ENCODE results near the gene TCERG1.
A peak's percentile ranks its signal among the peaks of the same experiment; 100 is the strongest.
"Not testable (repeated sequence)": the region's sequence is repeated elsewhere in the genome, so short reads cannot be mapped to it uniquely, and the experiment has no call there.

The TCERG1 gene

DNA sequence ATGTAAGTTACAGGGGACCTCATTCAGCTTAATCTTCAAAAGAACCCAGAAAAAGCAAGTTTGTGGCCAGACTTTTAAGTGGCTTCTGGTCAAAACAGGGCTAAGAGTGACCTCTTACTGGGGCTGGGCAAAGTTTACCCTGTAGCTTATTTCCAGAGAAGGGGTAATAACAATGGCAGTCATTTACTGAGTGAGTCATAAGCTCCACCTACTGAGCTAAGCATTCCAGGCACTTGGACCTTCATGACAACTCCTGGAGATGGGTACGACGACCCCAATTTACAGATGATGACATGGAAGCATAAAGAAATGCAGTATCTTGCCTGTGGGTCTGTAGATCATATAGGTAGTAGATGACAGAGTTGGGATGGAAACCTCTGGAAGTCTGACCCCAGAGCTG lies 73.6 kb downstream of the TCERG1 start:
- no peak for DNase-seq (ENCODE audit: low read depth)

DNA sequence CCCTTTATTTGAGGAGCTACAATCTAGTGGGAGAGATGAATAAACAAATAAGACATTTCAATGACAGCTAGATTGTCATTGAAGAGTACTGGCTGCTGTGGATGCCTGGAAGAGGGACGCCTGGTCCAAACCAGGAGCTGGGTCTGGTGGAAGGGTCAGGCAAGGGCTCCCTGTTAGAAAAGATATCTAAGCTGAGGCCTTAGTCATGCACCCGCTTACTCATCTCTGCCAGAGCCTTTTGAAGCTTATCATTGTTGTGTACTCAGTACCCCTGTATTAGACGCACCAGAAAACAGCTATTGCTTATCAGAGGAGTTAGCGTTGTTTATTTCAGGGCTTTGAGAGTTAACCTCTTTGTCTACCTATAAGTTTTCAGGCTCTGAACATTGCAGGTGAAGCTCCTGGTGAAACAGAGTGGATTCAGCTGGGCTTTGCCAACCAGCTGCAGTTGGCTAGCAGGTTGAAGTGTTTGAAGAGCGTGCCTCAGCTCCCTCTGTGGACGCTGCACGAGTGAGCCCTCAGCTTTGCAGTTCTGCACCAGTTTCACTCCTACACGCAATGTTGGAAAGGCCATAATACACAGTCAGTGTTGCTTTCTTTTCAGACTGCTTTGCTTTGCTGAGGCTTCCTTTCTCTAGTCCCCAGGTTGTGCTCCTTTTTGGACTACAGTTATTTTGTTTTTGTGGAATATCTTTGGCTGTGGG lies 74.4 kb downstream of the TCERG1 start:
- DNase-seq (ENCODE audit: low read depth): no peak

DNA sequence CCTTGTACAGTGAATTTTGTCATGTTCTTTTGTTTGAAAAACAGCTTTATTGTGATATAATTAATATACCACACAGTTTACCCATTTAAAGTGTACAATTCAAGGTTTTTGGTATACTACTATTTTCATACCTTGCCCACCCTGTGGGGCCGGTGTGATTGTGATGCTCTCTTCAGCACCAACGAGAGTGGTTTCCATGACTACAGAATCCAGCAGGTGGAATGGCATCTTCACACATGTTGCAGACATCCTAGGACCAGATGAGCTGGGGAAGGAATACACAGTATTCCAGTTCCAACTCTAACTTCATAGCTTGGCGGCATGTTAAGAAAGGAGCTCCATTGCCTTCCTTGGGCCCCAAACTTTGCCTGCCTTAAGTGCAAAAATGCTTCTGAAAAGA lies 76.6 kb downstream of the TCERG1 start:
- no peak for DNase-seq (ENCODE audit: low read depth)

DNA sequence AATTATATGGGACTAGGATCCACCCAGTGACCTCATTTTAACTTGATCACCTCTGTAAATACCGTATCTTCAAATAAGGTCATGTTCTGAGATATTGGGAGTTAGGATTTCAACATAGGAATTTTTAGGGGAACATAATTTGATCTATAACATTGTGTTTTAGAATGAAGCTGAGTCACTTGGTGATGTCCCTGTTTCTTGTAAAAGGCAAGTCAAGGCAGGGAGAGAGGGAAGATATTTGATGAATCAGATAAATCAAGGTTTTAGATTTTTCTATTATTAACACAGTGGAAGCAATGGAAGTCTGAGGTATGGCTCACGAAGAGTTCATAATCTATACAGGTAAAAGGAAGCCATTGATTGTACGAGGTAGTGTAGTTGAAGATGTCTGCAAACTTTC lies 80.7 kb downstream of the TCERG1 start:
- DNase-seq (ENCODE audit: low read depth): no peak

DNA sequence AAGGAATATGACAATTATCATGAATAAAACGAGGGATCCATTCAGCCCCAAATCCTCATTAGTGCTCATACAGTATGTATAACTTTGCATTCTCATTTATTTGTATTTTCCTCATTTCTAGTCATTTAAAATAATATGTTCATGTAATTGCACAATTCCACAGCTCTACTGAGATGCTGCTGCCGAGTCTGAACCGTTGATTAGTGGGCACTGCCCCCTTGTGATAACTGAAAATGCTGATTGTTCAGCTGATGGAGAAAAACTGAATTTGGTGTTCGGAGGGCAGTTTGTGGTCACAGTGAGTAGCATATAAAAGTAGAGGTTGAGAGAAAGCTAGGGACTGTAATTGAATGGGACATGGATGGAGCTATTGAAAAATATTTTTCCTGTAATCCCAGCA lies 81.1 kb downstream of the TCERG1 start:
- no peak for DNase-seq (ENCODE audit: low read depth)

DNA sequence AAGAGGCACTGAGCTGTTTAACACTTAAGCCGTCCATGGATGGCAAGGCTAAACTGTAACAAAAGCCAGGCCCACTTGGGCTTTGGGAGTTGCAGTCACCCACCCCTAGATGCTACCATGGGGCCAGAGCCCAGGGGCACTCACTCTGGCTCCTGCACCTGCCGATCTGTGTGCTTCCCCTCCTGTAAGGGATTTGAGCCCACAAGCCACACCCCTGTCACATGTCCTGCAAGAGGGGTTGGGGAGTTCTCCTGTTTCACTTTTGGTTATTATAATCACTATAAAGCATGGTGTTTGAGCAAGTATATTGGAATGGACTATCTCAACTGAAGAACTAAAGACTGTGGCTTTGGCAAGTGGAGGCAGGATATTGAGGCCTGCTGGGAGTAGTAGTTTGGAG lies 82.9 kb downstream of the TCERG1 start:
- DNase-seq (ENCODE audit: low read depth): no peak

DNA sequence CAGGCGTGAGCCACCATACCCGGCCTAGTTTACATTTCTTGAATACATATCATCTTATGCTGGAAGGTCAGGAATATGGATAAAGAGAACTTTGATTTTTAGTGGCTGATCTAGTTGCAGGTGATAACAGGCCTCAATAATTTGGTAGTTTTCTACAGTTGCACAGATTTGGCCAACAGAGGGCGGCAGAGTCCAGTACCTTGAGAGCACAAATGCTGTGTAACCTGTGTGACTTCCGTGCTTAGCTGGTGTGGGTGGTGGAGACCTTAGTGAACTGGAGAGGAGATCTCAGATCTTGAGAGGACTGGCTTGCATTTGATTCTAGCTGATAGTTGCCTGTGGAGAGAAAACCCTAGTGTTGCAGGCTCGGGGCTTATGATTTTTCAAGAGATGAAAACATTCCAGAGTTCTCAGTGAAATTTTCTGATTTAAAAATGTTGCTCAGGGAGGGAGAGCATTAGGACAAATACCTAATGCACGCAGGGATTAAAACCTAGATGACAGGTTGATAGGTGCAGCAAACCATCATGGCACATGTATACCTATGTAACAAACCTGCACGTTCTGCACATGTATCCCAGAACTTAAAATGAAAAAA lies 86.2 kb downstream of the TCERG1 start:
- DNase-seq (ENCODE audit: low read depth): peak; percentile 54

DNA sequence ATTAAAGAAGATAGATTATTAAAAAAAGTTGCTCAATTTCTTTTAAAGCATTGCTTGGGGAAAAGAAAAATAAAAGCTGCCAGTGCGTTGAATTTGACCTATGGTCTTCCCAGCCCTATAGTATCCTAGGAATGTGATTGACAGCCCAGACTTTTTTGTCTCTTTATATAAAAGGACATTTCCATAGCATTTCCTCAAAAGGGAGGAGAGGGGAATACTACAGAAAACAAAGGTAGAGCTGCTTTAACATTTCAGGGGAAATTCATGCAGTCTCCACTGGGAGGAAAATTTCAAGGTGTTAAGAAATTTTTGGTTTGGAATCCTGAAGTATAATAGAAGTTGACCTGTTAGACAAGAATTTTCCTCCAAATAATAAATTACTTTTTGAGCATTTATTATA lies 86.7 kb downstream of the TCERG1 start:
- no peak for DNase-seq (ENCODE audit: low read depth)

DNA sequence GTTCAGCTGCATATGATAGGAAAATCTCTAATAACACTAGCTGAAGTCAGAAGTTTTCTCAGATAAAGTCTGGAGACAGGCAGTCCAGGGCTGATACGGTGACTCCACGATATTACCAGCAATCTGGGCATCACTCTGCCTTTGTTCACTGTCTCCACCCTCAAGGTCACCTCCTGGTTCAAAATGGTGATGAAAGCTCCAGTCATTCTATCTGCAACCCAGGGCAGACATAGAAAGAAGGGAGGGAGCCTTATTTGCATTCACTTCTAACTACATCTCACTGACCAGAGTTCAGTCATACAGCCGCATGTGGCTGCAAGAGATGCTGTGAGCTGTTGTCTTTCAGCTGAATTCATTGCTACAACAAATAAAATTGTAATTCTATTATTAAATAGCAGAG lies 91.3 kb downstream of the TCERG1 start:
- DNase-seq (ENCODE audit: low read depth): no peak

DNA sequence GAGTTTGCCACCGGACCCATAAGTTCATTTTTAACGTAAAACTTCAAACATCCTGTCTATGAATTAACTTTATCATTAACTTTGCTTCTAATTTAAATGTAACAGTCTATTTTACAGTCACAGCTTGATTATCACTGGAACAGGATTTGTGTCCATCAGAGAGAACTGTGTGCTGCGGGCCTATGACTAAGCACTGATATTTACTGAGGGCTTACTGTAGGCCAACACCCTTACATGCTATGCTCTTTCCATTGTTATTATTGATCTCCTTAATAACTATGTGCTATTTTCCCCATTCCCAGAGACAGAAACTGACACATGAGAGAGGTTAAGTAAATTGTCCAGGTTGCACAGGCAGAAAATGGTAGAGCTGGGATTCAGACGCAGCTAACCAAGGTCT lies 92.8 kb downstream of the TCERG1 start:
- DNase-seq (ENCODE audit: low read depth): no peak

DNA sequence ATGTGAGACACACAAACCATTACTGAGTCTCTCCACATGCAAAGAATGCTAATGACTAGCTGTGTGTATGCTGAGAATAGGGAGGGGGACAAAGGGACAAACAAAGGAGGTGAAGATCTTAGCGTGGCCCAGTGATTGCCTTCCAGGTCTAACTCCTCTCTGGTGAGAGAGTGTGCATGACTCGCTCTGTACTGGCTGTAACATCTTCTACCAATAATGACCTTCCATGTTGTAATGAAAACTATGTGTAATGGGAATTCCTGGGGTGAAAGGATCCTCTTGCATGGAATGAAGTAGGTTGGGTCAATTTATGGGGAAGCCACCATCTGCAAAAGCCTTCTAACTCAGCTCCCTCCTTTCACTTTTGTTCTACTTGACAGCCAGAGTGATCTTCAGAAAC lies 93.3 kb downstream of the TCERG1 start:
- no peak for DNase-seq (ENCODE audit: low read depth)

DNA sequence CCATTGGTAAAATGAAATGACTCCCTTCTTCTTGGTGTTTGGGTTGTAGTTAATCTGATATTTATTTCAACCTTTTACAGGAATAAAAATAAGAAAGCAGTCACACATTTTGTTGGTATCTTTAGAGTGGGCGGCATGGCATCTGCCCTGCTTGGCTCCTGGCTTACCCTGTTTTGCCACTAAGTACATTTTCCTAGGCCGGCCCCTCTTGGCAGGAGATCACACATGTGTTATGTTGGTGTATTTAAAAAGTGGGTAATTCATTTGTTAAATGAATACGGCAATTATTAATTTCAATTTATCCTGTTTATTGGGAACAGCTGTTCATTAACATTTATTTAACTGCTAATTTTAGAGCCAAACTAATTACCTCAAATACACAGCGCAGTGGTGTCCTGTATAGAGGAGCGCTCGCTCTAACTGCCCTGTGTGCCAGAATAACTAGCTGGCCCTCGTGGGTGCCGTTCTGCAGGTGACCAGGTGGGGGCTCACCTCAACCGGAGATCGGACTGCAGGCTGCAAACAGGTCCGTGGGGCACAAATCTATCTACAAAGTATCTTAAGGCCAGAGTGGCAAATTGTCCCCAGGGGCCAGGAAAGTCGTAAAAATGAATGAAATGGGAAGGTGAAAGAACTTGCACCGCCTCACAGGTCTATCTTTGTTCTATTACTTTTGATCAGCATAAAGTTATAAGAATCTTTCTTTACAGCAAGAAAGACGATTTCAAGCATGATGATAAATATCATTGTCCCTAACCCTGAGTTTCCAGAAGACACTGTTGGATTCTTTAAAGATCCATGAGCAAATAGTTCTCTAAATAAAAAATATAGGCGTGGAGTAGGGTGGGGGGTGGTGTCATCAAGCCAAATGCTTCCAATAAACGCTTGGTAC lies 95.1 kb downstream of the TCERG1 start:
- DNase-seq (ENCODE audit: low read depth): peak; percentile 54

DNA sequence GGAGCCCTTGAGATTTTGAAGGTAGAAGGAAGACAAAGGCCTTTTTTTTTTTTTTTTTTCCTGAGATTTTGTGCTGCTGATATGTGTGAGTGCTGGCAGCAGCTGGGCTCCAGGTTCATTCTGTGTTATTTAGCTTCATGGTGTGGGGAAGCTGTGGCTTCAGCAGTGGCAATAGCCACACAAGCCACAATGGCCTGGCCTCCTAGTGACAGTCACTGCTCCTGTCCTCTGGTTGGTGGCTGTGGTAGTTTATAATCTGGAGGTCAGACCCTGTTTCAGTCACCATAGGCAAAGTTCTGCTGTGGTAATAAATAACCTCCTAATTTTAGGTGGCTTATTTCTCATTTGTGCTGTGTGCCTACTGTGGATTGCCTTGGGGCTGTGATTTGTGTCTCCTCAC lies 97.1 kb downstream of the TCERG1 start:
- no peak for DNase-seq (ENCODE audit: low read depth)

DNA sequence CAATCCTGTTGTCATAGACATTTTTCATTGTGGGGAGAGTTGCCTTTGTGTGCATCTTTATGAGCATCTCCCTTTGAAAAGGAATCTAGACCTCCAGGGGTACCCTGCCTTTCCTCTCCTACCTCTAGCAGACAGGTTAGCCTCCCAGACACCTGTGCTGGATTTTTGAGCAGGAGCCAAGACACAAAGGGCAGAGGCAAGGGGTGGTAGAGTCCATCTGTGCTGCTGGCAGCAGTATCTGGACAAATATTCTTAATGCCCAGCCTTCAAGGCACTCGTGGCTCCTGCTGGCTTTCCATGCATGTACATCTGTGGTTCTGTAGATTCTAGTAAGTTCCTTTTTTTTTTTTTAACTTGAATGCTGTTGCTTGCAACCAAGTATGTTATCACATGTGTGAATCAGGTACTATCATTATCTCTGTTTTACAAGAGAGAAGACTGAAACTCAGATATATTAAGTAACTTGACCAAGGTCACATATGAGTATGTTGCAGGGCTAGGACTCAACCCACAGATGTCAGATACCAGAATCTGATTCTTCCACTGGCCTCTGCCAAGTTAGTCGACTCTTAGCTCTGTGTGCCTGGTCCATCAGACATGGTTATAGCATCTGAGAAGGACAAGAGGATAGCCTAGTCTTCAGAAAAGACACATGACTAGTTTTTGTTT lies 101.8 kb downstream of the TCERG1 start:
- DNase-seq (ENCODE audit: low read depth): no peak

DNA sequence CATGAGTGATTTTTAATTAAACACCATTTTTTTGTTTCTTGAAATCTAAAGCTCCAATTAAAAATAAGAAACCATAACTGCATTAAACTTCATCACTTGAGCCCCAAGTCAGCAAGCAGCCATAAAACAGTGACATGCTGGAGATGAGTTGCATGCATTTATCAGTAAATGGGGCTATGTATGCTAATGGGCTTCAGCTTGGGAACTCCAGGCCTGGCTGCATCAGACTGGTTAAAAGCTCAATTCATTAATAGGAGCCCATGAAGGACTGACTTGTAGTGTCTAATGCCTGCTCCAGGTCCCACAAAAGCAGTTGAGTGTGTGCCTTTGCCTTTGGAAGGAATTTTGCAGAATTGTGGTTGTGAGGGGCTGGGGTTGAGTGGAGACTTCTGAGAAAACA lies 102.5 kb downstream of the TCERG1 start:
- DNase-seq (ENCODE audit: low read depth): no peak

DNA sequence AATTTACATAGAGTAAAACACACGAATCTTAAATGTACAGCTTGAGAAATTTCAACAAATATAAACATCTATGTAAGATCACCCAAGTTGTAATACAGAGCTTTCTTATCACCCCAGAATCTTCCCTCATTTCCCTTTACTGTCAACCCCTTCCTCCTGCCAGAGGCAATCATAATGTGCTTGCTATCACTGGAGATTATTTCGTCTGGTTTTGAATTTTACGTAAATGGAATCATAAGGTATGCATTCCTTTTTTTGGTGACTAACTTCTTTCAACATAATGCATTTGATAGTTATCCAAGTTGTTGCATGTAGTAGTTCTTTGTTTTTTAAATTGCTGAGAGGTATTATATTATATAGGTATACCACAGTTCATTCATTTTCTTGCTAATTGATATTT lies 106.3 kb downstream of the TCERG1 start:
- DNase-seq (ENCODE audit: low read depth): no peak

DNA sequence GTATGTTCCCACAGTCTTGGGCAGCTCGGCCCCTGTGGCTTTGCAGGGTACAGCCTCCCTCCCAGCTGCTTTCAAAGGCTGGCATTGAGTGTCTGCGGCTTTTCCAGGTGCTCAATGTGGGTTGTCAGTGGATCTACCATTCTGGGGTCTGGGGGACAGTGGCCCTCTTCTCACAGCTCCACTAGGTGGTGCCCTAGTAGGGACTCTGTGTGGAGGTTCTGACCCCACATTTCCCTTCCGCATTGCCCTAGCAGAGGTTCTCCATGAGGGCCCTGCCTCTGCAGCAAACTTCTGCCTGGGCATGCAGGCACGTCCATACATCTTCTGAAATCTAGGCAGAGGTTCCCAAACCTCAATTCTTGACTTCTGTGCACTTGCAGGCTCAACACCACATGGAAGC lies 109.8 kb downstream of the TCERG1 start:
- not testable (repeated sequence) for DNase-seq (ENCODE audit: low read depth)

DNA sequence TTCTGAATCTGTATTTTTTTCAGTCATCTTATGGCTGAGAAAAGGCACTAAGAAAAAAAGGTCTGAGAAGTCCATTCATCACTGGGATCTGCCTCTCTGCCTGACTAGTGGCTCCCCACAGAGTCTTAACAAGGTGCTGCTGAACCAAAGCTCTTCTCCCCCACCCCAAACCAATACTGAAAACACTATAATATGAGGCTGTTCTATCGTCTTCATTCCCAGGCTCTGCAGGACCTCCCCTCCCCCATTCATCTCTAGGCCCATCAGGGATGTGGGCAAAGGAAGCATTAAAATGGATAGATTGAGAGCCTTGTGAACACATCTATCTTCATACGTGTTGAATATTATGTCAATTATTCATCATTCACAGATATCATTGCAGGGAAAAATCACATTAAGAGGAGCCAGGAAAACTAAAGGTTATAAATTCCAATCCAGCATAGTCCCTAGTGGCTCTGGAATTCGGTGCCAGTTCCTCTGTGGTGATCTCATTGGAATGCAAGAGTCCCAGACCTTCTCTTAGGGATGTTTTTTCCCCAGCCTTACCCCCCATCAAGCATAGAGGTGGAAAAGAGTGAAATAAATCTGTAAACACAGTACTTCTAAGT lies 113.2 kb downstream of the TCERG1 start:
- no peak for DNase-seq (ENCODE audit: low read depth)

All from activated gamma-delta T cell treated with anti-CD3 and anti-CD28 coated beads, Interleukin-2, amount 50 U/mL, for 16 hours (primary cell).